Measurements from ENCODE around the gene NRP2. TPM values are rescaled to one million over a fixed set of nuclear protein-coding genes. Genes with fewer than 3 reads are reported as not detected.

Gene NRP2
- polyA plus RNA-seq, 1 experiment: 114 TPM

GRCh38 chr2:205776720-205777119 lies 94.4 kb downstream of the NRP2 start:
- H3K9me3 ChIP-seq (ENCODE audit: control insufficient read depth, insufficient read depth, low read length): peaks cover 3% of the 10 kb centered on the region; the same call in 1 of the 2 replicates
- DNase-seq (ENCODE audit: low read depth, low spot score): no peak
- ChIA-PET POLR2A (no interaction called here), CTCF (interaction anchor here (1.2 to 3.8 kb wide), 5 partner anchors 9 to 171 kb away, joined by 3 to 26 read pairs (median 6); no protein-coding TSS in a partner anchor)
- no peak overlapping the region for H3K27ac ChIP-seq (ENCODE audit: low read depth, low read length)
- H3K4me3 ChIP-seq (ENCODE audit: low read depth, low read length): no peak overlapping the region
- H3K27me3 ChIP-seq (ENCODE audit: control insufficient read depth, insufficient read depth, low read length): no peaks in the 10 kb centered on the region
- no peak for TF ChIP-seq CTCF (IDR thresholded peaks at IDR 0.05; ENCODE audit: low read depth, low read length)

- peaks cover 3% of the 10 kb centered on the region; the same call in 1 of the 2 replicates for H3K9me3 ChIP-seq (ENCODE audit: control insufficient read depth, insufficient read depth, low read length)
- ChIA-PET POLR2A (interaction anchor here (0.7 kb wide), 1 partner anchor 581 kb away, joined by 3 read pairs; no protein-coding TSS in a partner anchor), CTCF (no interaction called here)
- TF ChIP-seq CTCF (IDR thresholded peaks at IDR 0.05; ENCODE audit: low read depth, low read length): no peak
- H3K27ac ChIP-seq (ENCODE audit: low read depth, low read length): no peak overlapping the region
- no peak for DNase-seq (ENCODE audit: low read depth, low spot score)
- no peaks in the 10 kb centered on the region for H3K27me3 ChIP-seq (ENCODE audit: control insufficient read depth, insufficient read depth, low read length)
- no peak overlapping the region for H3K4me3 ChIP-seq (ENCODE audit: low read depth, low read length)
Measured at GRCh38 chr2:205778356-205778755, 96.1 kb downstream of the NRP2 start.

- H3K27ac ChIP-seq (ENCODE audit: low read depth, low read length): no peak overlapping the region
- DNase-seq (ENCODE audit: low read depth, low spot score): no peak
- no peak for TF ChIP-seq CTCF (IDR thresholded peaks at IDR 0.05; ENCODE audit: low read depth, low read length)
- ChIA-PET CTCF (no interaction called here), POLR2A (interaction anchor here (1.5 kb wide), 1 partner anchor 20 kb away, joined by 4 read pairs; no protein-coding TSS in a partner anchor)
- no peaks in the 10 kb centered on the region for H3K27me3 ChIP-seq (ENCODE audit: control insufficient read depth, insufficient read depth, low read length)
- no peak overlapping the region for H3K4me3 ChIP-seq (ENCODE audit: low read depth, low read length)
- peaks cover 3% of the 10 kb centered on the region; the same call in 1 of the 2 replicates for H3K9me3 ChIP-seq (ENCODE audit: control insufficient read depth, insufficient read depth, low read length)
Measured at GRCh38 chr2:205780645-205781044, 98.3 kb downstream of the NRP2 start.

GRCh38 chr2:205781244-205781931 lies 99.1 kb downstream of the NRP2 start:
- H3K4me3 ChIP-seq (ENCODE audit: low read depth, low read length): no peak overlapping the region
- H3K27me3 ChIP-seq (ENCODE audit: control insufficient read depth, insufficient read depth, low read length): no peaks in the 10 kb centered on the region
- no peaks in the 10 kb centered on the region for H3K9me3 ChIP-seq (ENCODE audit: control insufficient read depth, insufficient read depth, low read length)
- DNase-seq (ENCODE audit: low read depth, low spot score): no peak
- ChIA-PET POLR2A (interaction anchor here (1.5 kb wide), 1 partner anchor 19 kb away, joined by 4 read pairs; no protein-coding TSS in a partner anchor), CTCF (interaction anchor here (0.6 to 1.1 kb wide), 2 partner anchors 104 to 144 kb away, joined by 3 read pairs; no protein-coding TSS in a partner anchor)
- TF ChIP-seq CTCF (IDR thresholded peaks at IDR 0.05; ENCODE audit: low read depth, low read length): no peak
- no peak overlapping the region for H3K27ac ChIP-seq (ENCODE audit: low read depth, low read length)

GRCh38 chr2:205782941-205783340 lies 100.6 kb downstream of the NRP2 start:
- no peak for DNase-seq (ENCODE audit: low read depth, low spot score)
- Histone ChIP-seq H3K27ac (ENCODE audit: low read depth, low read length) (no peak overlapping the region), H3K4me3 (ENCODE audit: low read depth, low read length) (no peak overlapping the region), H3K27me3 (ENCODE audit: control insufficient read depth, insufficient read depth, low read length) (no peaks in the 10 kb centered on the region), H3K9me3 (ENCODE audit: control insufficient read depth, insufficient read depth, low read length) (no peaks in the 10 kb centered on the region)
- no peak for TF ChIP-seq CTCF (IDR thresholded peaks at IDR 0.05; ENCODE audit: low read depth, low read length)
- ChIA-PET POLR2A (no interaction called here), CTCF (no interaction called here)

Measured in AG04450 (cell line).